ENCODE results near the gene SLC5A9.

DNA sequence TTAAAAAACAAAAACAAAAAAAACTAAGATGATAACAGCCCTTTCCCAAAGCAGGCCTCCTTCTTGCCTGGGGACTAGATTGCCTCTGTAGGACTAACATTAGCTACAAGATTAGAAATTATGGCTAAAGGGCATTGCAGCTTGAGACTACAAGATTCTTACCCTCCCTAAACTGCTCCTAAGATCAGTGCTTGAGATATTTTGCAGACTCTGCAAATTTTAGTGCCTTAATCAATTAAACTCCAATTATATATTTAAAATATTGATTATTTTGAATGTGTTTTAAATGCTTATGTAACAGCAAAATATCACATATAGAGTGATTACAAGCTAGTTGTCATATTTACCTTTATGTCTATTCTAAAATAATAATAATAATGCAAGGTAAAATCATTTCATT lies 47.4 kb upstream of the SLC5A9 start:
- TF ChIP-seq RAD21 (conservative IDR thresholded peaks at IDR 0.05 in 1 of 2, IDR thresholded peaks at IDR 0.05 in 1 of 2) (no peak), JUNB (IDR thresholded peaks at IDR 0.05) (no peak), PHF8 (IDR thresholded peaks at IDR 0.05; ENCODE audit: borderline replicate concordance, low read depth) (no peak), KDM1A (IDR thresholded peaks at IDR 0.05; ENCODE audit: low read depth) (no peak), POLR2A (IDR thresholded peaks at IDR 0.05; ENCODE audit: low read length) (no peak), POLR2AphosphoS2 (conservative IDR thresholded peaks at IDR 0.05; ENCODE audit: low read length) (no peak), TP53 (CRISPR knock-in tag; IDR thresholded peaks at IDR 0.05) (no peak), HDAC2 (IDR thresholded peaks at IDR 0.05) (no peak), NR3C1 (IDR thresholded peaks at IDR 0.05) (no peak), MAFK (IDR thresholded peaks at IDR 0.05; ENCODE audit: partially characterized antibody) (peak; percentile 61), FOSL2 (IDR thresholded peaks at IDR 0.05) (no peak), FOSL2 (CRISPR knock-in tag; IDR thresholded peaks at IDR 0.05) (no peak)
- TF ChIP-seq, protein P1, sequence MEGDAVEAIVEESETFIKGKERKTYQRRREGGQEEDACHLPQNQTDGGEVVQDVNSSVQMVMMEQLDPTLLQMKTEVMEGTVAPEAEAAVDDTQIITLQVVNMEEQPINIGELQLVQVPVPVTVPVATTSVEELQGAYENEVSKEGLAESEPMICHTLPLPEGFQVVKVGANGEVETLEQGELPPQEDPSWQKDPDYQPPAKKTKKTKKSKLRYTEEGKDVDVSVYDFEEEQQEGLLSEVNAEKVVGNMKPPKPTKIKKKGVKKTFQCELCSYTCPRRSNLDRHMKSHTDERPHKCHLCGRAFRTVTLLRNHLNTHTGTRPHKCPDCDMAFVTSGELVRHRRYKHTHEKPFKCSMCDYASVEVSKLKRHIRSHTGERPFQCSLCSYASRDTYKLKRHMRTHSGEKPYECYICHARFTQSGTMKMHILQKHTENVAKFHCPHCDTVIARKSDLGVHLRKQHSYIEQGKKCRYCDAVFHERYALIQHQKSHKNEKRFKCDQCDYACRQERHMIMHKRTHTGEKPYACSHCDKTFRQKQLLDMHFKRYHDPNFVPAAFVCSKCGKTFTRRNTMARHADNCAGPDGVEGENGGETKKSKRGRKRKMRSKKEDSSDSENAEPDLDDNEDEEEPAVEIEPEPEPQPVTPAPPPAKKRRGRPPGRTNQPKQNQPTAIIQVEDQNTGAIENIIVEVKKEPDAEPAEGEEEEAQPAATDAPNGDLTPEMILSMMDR (IDR thresholded peaks at IDR 0.05): no peak
- TF ChIP-seq, protein P2, sequence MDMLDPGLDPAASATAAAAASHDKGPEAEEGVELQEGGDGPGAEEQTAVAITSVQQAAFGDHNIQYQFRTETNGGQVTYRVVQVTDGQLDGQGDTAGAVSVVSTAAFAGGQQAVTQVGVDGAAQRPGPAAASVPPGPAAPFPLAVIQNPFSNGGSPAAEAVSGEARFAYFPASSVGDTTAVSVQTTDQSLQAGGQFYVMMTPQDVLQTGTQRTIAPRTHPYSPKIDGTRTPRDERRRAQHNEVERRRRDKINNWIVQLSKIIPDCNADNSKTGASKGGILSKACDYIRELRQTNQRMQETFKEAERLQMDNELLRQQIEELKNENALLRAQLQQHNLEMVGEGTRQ (IDR thresholded peaks at IDR 0.05): no peak
- TF ChIP-seq, protein P3, sequence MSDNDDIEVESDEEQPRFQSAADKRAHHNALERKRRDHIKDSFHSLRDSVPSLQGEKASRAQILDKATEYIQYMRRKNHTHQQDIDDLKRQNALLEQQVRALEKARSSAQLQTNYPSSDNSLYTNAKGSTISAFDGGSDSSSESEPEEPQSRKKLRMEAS (IDR thresholded peaks at IDR 0.05): no peak

All from A549 (cell line).